Ovary (tissue), 9 donors: ENCODE measurements around the gene CCDC182. TPM values are rescaled to one million over a fixed set of nuclear protein-coding genes. Genes with fewer than 3 reads are reported as not detected.

Experiments used
- DNase-seq, 5 donors: peaks; one replicate each; pipeline ENCODE4 v3.0.0-alpha.2; 2019 to 2020
- H3K27ac ChIP-seq, 2 donors: fragments of 200-600 bp; one replicate each; pipeline versions ENCODE4 v1.5.1 to v1.8.0; 2019 to 2022
- H3K27me3 ChIP-seq: fragments of 200-600 bp; one replicate; pipeline ENCODE4 v1.8.0; 2022
- H3K36me3 ChIP-seq: fragments of 200-600 bp; sonication (generic); one replicate; pipeline ENCODE4 v1.5.1; 2019
- H3K4me1 ChIP-seq: one replicate; pipeline ENCODE4 v1.8.1; 2013; ENCODE audit warnings: mild to moderate bottlenecking, moderate library complexity; ENCODE audit not compliant: insufficient read depth
- H3K4me3 ChIP-seq: fragments of 200-600 bp; sonication (generic); one replicate; pipeline ENCODE4 v1.5.1; 2017
- H3K9me3 ChIP-seq, 2 donors: fragments of 200-600 bp in 1 of 2; sonication (generic) in 1 of 2; one replicate each; pipeline versions ENCODE4 v1.5.1 to v1.8.1; 2013 to 2019; ENCODE audit warnings: mild to moderate bottlenecking in 1 of 2, moderate library complexity in 1 of 2
- EP300 ChIP-seq: sonication (generic); formaldehyde crosslinking; IDR thresholded peaks from one replicate; pipeline ENCODE4 v1.6.1; 2017; ENCODE audit warnings: antibody characterized with exemption
- POLR2A ChIP-seq: fragments of 450-650 bp; IDR thresholded peaks from one replicate; pipeline ENCODE4 v1.6.1; 2017; ENCODE audit warnings: antibody characterized with exemption, mild to moderate bottlenecking, moderate library complexity
- WGBS, 3 donors: extraction: QIAGEN DNeasy Blood & Tissue Kit in 1 of 3; methylation state at CpG; one replicate each; pipeline versions ENCODE4 v1.1.5 to v1.1.7; 2013 to 2017; 5-methylcytosine and 5-hydroxymethylcytosine counted together
- intact Hi-C, 4 donors: fragments of 100-400 bp; cut with DNase I; formaldehyde crosslinking; loops; one replicate each; pipeline versions ENCODE4 v1.11.0 to v1.15.1; 2022 to 2023
- polyA plus RNA-seq, 2 donors: library from polyadenylated mRNA; stranded (reverse); fragments of 200-250 nt in 1 of 2; fragments of 350-450 nt in 1 of 2; fragmentation: Illumina TruSeq in 1 of 2; extraction: RNeasy Lipid Tissue Mini Kit (QIAGEN cat#74804) in 1 of 2; gene quantifications; one replicate each; pipeline ENCODE4 v1.2.3, GENCODE V29; 2013 to 2014
- total RNA-seq, 7 donors: library from RNA; depleted of rRNA in 2 of 7; stranded (reverse); fragments of >200 nt in 2 of 7; fragmentation: NEBNext Ultra II Directional in 3 of 7; extraction: Animal tissue kit (Norgen Biotek cat#: 25700) in 3 of 7; gene quantifications; one replicate each; pipeline versions ENCODE4 v1.1.0 to v1.2.4, GENCODE V29; 2016 to 2023
- TF ChIP-seq, protein P1 (sequence below), 3 donors: fragments of 450-650 bp in 2 of 3; fragments of 200-600 bp in 1 of 3; IDR thresholded peaks; one replicate each; pipeline versions ENCODE4 v1.5.1 to v1.8.0; 2016 to 2022; ENCODE audit warnings: antibody characterized with exemption in 3 of 3, mild to moderate bottlenecking in 1 of 3
- donor health status: DM: no; HTN: no; CAD: no; lungs with moderate emphysema.
- donor health status: DM: no; HTN: no; CAD: no.
- donor health status: Bipolar disorder and iron deficiency.
- donor health status: DM: yes; HTN: yes; CAD: no.
- donor health status: DM: no; HTN: no; CAD: no.
- donor health status: DM: yes; HTN: yes; CAD: no.

Gene CCDC182
- total and polyA plus RNA-seq, 9 donors: not detected

DNA sequence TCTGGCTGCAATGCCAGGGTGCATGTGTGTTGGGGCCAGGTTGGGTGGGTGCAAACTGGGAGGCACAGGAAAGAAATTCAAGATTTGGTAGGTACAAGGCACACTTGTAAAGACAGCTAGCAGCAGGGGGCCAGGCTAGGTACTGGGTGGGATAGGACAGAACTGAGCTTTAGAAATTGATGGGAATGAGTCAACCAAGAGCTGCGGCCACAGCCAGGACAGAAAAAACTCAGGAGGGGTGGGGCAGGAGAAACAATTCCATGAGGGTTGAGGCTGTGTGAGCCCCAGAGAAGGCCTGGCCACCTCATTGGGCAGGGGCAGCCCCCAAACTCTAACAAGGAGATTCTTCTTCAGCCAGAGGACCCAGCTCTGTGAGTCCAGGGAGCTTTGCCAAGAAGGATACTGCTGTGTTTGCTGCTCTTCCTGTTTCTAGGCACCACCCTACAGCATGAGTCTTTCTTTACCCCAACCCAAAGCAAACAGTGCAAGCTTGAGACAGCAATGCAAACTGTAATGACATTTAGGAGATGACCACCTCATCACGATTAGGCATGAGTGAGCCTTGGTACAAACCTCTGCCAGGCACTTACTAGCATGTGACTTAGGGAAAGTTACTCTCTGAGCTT is 21.3 kb upstream of the CCDC182 start:
- intact Hi-C loops: no loop called here

DNA sequence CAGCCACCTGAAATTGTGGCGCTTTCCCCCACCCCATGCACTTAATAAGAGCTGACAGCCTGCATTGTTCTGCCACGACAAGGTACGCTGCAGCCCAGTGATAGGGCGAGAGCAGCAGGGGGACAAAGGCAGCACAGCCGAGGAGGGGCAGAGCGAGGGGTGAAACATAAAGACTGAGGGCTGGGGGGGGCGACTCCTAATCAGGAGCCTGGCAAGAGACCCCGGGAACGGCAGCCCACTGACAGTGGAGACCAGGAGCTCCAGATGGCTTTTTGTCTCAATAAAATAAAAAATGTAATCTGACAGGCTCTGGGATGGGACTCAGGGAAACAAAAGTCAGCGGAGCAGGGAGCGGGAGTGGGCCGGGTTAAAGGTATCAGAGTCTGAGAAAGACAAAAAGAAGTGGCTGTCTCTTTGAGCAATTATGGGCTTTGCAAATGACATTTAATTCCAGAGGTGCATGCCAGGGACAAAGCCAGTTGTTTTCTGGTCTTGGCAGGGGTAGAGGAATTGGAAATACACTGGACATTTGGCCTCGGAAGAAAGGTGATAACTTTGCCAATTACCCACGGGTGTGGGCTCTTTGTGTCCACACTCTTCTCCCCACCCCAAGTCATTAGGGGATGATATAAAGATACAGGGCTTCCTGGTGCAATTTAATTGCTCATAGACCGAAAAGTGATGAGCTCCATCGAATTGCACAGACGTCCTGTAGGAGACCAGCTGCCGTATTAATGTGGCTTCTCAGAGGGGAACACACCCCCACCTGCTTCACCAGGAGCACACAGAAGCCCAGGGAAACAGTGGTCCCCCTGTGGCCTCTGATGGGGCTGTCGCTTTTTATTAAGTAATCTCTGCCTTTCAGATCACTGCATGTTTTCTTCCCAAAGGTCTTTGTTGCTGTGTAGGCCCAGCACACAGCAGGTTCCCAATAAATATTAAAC is 17.6 kb upstream of the CCDC182 start:
- Histone ChIP-seq H3K27ac (no peak overlapping the region), H3K4me3 (no peak overlapping the region), H3K36me3 (no peaks in the 10 kb centered on the region), H3K4me1 (no peaks in the 10 kb centered on the region), H3K9me3 (no peaks in the 10 kb centered on the region), H3K27me3 (no peaks in the 10 kb centered on the region)
- TF ChIP-seq POLR2A (no peak), EP300 (no peak)
- TF ChIP-seq, protein P1, sequence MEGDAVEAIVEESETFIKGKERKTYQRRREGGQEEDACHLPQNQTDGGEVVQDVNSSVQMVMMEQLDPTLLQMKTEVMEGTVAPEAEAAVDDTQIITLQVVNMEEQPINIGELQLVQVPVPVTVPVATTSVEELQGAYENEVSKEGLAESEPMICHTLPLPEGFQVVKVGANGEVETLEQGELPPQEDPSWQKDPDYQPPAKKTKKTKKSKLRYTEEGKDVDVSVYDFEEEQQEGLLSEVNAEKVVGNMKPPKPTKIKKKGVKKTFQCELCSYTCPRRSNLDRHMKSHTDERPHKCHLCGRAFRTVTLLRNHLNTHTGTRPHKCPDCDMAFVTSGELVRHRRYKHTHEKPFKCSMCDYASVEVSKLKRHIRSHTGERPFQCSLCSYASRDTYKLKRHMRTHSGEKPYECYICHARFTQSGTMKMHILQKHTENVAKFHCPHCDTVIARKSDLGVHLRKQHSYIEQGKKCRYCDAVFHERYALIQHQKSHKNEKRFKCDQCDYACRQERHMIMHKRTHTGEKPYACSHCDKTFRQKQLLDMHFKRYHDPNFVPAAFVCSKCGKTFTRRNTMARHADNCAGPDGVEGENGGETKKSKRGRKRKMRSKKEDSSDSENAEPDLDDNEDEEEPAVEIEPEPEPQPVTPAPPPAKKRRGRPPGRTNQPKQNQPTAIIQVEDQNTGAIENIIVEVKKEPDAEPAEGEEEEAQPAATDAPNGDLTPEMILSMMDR (IDR thresholded peaks at IDR 0.05): no peak
- intact Hi-C loops: no loop called here
- no peak for DNase-seq
- WGBS, 3 donors: 56 to 59% (median 58%) methylated on average over 19 of the region's 19 CpGs

More for the DNA sequence above, 21.3 kb upstream of the CCDC182 start:
- DNase-seq: no peak
- Histone ChIP-seq H3K9me3 (no peaks in the 10 kb centered on the region), H3K27me3 (no peaks in the 10 kb centered on the region), H3K36me3 (no peaks in the 10 kb centered on the region), H3K27ac (no peak overlapping the region), H3K4me3 (no peak overlapping the region), H3K4me1 (no peaks in the 10 kb centered on the region)
- no peak for TF ChIP-seq POLR2A
- TF ChIP-seq, protein P1 (IDR thresholded peaks at IDR 0.05): no peak
- no peak for TF ChIP-seq EP300
- WGBS, 3 donors: 76 to 92% (median 86%) methylated on average over 2 of the region's 2 CpGs

DNA sequence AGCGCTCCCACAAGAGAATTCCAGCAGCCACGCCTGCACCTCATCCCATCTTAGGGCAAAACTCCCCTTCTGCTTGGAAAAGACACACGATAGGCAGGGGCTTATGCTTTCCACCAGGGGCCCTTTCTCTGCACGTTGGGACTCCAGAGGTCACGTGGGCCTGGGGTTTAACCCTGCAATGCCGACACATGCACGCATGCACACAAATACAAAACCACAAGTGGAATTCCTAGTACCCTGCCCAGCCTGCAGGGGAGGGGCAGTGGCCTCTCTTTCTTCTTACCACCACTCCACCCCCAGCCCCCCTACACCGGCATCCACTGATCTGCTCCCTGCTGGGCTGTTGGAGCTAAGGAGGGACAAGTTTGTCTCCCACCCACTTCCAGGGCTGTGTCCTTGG is 16.8 kb upstream of the CCDC182 start:
- Histone ChIP-seq H3K27ac (no peak overlapping the region), H3K4me1 (no peaks in the 10 kb centered on the region), H3K4me3 (no peak overlapping the region), H3K36me3 (no peaks in the 10 kb centered on the region), H3K27me3 (no peaks in the 10 kb centered on the region), H3K9me3 (no peaks in the 10 kb centered on the region)
- TF ChIP-seq POLR2A: no peak
- TF ChIP-seq, protein P1 (IDR thresholded peaks at IDR 0.05): no peak
- TF ChIP-seq EP300: no peak
- DNase-seq: no peak
- WGBS, 3 donors: 72 to 82% (median 76%) methylated on average over 8 of the region's 8 CpGs
- intact Hi-C loops: no loop called here

DNA sequence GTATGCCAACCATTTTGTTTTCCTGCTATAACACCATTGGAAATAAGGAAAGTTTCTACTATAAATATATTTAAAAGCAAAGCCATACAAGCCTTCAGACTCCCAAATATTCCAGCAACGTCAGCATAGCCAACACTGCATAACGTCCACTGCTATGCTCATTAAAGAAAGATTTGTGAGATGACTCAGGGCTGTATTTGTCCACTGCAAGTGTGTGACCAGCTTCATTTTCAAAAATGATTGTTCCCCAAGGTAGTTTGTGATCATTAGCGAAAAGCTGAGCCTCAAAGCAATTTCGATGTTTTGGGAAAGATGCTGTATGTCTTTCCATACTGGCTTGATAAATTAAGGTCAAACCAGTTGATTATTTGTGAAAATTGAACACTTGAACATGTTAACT is 14.9 kb upstream of the CCDC182 start:
- H3K9me3 ChIP-seq: no peaks in the 10 kb centered on the region
- no peak overlapping the region for H3K4me3 ChIP-seq
- no peak overlapping the region for H3K27ac ChIP-seq
- intact Hi-C loops: no loop called here
- no peaks in the 10 kb centered on the region for H3K4me1 ChIP-seq
- H3K27me3 ChIP-seq: no peaks in the 10 kb centered on the region
- 70 to 78% (median 71%) methylated on average over 4 of the region's 4 CpGs for WGBS, 3 donors
- DNase-seq: no peak
- no peaks in the 10 kb centered on the region for H3K36me3 ChIP-seq
- no peak for TF ChIP-seq EP300
- no peak for TF ChIP-seq POLR2A
- TF ChIP-seq, protein P1 (IDR thresholded peaks at IDR 0.05): no peak
